ENCODE measurements around the gene PPP1R3E. TPM values are rescaled to one million over a fixed set of nuclear protein-coding genes. Genes with fewer than 3 reads are reported as not detected.
A peak's percentile ranks its signal among the peaks of the same experiment; 100 is the strongest.

Gene PPP1R3E
- total and polyA plus RNA-seq, 2 of the 13 experiments (the other 11 are each of a cell fraction or from before 2014, with no cell fraction given) = 16.5 to 26.5 TPM

GRCh38 chr14:23286020-23286901, 16.4 kb downstream of the PPP1R3E start, which contains the start of gene HOMEZ (continued):
- TF ChIP-seq NCOA1 (CRISPR knock-in tag; IDR thresholded peaks at IDR 0.05) = peak; percentile 57
- peak; percentile 65; the same call in 1 of the 2 replicates for TF ChIP-seq KDM5A (IDR thresholded peaks at IDR 0.05; ENCODE audit: borderline replicate concordance, low read length)
- peak; percentile 99 for TF ChIP-seq CAMTA2 (CRISPR knock-in tag; IDR thresholded peaks at IDR 0.05; ENCODE audit: borderline replicate concordance)
- TF ChIP-seq JARID2 (CRISPR knock-in tag; IDR thresholded peaks at IDR 0.05; ENCODE audit: insufficient replicate concordance) = no peak
- TF ChIP-seq ELK4 (CRISPR knock-in tag; IDR thresholded peaks at IDR 0.05; ENCODE audit: borderline replicate concordance) = no peak
- TF ChIP-seq ZNF567 (CRISPR knock-in tag; IDR thresholded peaks at IDR 0.05; ENCODE audit: borderline replicate concordance) = peak; percentile 55; the same call in 1 of the 2 replicates
- 0 out of 2 replicates have a peak, but pooled peaks have one; percentile 25 for TF ChIP-seq NFIC (IDR thresholded peaks at IDR 0.05; ENCODE audit: low read length)
- 0 out of 2 replicates have a peak, but pooled peaks have one; percentile 68 for TF ChIP-seq ZNF674 (CRISPR knock-in tag; IDR thresholded peaks at IDR 0.05; ENCODE audit: low read depth)
- no peak for TF ChIP-seq SMARCE1 (IDR thresholded peaks at IDR 0.05; ENCODE audit: borderline replicate concordance)
- peak; percentile 7; the same call in 1 of the 2 replicates for TF ChIP-seq NCOA2 (CRISPR knock-in tag; IDR thresholded peaks at IDR 0.05)
- no peak for TF ChIP-seq HNRNPUL1 (IDR thresholded peaks at IDR 0.05; ENCODE audit: low read depth, low read length)
- TF ChIP-seq FOXO4 (CRISPR knock-in tag; conservative IDR thresholded peaks at IDR 0.05) = no peak
- TF ChIP-seq ZNF143 (CRISPR knock-in tag; IDR thresholded peaks at IDR 0.05) = 0 out of 2 replicates have a peak, but pooled peaks have one; percentile 5
- no peak for TF ChIP-seq ZNF513 (CRISPR knock-in tag; conservative IDR thresholded peaks at IDR 0.05)
- peak; percentile 5; the same call in 1 of the 2 replicates for TF ChIP-seq ZNF367 (CRISPR knock-in tag; IDR thresholded peaks at IDR 0.05; ENCODE audit: borderline replicate concordance)
- peak; percentile 38; the same call in 1 of the 2 replicates for TF ChIP-seq SOX13 (IDR thresholded peaks at IDR 0.05)
- peak in 1 of 2 experiments; percentile 46; a peak in 1 of 4 replicates for TF ChIP-seq SOX13 (CRISPR knock-in tag; conservative IDR thresholded peaks at IDR 0.05 in 1 of 2, IDR thresholded peaks at IDR 0.05 in 1 of 2)
- peak; percentile 18; the same call in 1 of the 2 replicates for TF ChIP-seq FOXM1 (CRISPR knock-in tag; IDR thresholded peaks at IDR 0.05)
- TF ChIP-seq GMEB2 (CRISPR knock-in tag; IDR thresholded peaks at IDR 0.05; ENCODE audit: low read depth) = no peak
- no peak for TF ChIP-seq NFE2L2 (IDR thresholded peaks at IDR 0.05; ENCODE audit: low read length)
- peak; percentile 34; the same call in 1 of the 2 replicates for TF ChIP-seq ZNF331 (CRISPR knock-in tag; IDR thresholded peaks at IDR 0.05)
- peak; percentile 88 for TF ChIP-seq SAFB2 (CRISPR knock-in tag; IDR thresholded peaks at IDR 0.05; ENCODE audit: borderline replicate concordance, low read depth)
- peak; percentile 90 for TF ChIP-seq ZNF724P (CRISPR knock-in tag; IDR thresholded peaks at IDR 0.05; ENCODE audit: borderline replicate concordance)
